HUDEP-2 (cell line): Measurements from ENCODE around the gene PRPF6.

Experiments
- DNase-seq, 76 experiments: peaks; one replicate each; lab custom pipeline; 2025; ENCODE audit not compliant: unreplicated experiment in 76 of 76; lab: John Stamatoyannopoulos, UW

Gene PRPF6

DNA sequence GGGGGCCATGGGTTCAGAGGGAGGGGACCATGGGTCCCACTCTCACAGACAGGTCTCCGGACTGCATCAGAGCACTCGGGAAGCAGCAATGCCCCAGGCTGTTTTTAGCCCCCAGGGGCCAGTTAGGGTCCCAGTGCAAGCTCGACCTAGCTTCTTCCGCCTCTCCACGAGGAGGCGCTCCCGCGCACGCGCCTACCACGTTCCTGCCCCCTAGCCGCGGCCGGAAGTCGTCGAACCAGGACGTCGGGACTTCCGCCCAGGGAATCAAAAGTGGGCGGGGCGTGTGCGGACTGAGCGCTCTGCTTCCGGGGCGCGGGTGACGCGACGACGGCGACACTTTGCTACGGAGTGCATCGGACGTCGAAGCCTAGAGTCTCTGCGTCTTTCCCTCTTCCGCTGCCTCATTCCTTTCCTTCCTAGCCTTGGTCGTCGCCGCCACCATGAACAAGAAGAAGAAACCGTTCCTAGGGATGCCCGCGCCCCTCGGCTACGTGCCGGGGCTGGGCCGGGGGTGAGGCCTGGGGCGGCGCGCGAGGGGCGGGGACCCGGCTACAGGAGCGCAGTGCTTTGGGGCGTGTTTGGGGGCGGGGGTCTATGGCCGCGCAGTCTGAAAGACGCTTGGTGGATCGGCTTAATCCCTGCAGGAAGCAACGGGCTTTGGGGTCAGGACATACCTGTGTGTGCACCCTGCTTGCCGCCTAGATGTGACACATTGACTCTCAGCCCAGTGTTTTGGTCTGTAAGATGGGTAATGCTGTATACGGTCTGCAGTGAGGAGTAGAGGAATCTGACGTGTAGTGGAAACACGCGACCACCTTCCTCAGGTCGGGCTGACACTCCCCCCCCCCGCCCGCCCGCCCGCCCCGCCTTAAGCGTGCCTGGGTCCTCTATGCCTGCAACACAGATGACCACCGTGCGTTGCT, at the start of gene PRPF6:
Gene PRPF6, plus strand, starts transcription at position 327 of the 923 bp plus-strand sequence. Its CDS starts 114 bp downstream, at position 441.
- DNase-seq, result peak in 73 of 76 experiments; percentile 42 to 98 (median 91)

DNA sequence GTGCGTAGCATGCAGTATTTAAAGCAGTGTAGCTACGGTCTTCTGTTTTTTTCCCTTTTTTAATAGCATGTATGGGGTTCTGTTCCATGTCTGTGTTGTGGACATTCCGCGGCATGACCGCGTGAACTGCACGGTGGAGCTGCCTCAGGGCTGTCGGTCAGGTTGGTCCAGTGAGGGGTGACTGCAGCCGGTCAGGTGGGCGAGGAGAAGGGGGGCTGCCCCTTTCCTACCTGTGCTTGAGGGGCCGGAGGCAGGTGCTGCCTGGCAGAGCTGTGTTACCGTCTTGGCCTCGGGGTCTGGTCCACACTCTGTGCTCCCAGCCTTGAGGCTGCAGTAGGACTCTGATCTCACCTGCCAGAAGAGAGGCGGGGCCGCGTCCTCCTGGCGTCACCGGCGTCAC, 49.2 kb upstream of the PRPF6 start:
- DNase-seq, result no peak

GRCh38 chr20:63932606-63933160, 48.2 kb upstream of the PRPF6 start:
- DNase-seq, result no peak

- no peak for DNase-seq
Observed at GRCh38 chr20:63933646-63934045, 47.3 kb upstream of the PRPF6 start.

GRCh38 chr20:63934271-63935068, 46.5 kb upstream of the PRPF6 start:
- no peak for DNase-seq

- DNase-seq, result no peak
Observed at GRCh38 chr20:63935447-63935846, 45.5 kb upstream of the PRPF6 start.

- DNase-seq, result no peak
Observed at GRCh38 chr20:63937596-63937995, 43.3 kb upstream of the PRPF6 start.

GRCh38 chr20:63939061-63939935, 41.6 kb upstream of the PRPF6 start:
- no peak for DNase-seq

DNA sequence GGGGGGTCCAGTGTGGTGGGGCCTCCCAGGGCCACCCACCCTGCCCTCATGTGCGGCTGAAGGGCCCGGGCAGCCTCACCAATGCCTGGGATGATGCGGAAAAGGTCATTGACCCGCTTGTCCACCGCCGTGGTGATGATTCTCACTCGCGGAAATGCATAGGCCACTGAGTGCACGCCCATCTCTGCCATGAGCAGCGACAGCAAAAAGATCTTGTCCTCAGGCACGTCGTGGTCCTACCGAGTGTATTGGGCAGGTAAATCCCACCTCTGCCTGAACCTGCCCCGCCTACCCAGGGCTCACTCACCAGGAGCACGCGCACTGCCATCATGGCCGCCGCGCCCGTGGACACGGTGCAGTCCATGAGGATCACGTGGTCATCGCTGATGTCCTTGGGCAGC, 40.9 kb upstream of the PRPF6 start:
- no peak for DNase-seq

DNA sequence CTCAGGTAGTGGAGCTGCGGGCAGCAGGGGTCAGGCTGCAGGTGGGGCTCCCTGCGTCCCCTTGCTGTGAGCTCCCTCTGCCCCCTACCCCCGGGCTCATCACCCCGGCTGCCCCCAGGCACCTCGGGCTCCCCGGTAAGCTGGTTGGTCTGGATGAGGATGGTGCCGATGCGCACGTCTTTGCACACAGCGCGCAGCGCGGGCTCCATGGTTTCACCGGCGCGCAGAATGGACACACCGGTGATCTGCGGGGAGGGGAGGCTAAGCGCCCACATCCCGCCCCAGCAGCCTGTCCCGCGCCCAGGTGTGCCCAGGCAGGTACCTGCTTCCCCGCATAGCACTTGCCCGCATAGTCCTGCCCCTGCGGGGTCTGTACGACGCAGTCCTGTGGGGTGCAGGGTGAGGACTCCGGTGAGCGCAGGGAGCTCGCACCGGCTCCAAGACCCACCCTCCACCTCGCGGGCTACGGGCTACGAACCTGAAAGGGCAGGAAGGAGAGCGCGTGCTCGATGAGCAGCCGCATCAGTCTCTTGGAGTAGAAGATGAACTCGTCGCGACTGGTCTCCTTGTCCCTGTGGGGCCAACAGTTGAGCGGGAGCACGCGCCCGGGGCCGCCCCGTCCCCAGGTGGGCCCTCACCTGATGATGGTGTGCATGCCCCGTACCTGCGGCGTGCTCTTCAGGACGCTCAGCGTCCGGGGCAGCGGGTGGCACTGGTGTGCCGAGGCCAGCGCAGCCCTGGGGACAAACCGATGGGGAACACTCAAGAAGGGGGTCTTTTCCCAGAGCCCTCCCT, 40.3 kb upstream of the PRPF6 start:
- DNase-seq, result no peak

- peak in 64 of 76 experiments; percentile 2 to 82 (median 51) for DNase-seq
Observed at GRCh38 chr20:63941282-63942081, 39.5 kb upstream of the PRPF6 start.

DNA sequence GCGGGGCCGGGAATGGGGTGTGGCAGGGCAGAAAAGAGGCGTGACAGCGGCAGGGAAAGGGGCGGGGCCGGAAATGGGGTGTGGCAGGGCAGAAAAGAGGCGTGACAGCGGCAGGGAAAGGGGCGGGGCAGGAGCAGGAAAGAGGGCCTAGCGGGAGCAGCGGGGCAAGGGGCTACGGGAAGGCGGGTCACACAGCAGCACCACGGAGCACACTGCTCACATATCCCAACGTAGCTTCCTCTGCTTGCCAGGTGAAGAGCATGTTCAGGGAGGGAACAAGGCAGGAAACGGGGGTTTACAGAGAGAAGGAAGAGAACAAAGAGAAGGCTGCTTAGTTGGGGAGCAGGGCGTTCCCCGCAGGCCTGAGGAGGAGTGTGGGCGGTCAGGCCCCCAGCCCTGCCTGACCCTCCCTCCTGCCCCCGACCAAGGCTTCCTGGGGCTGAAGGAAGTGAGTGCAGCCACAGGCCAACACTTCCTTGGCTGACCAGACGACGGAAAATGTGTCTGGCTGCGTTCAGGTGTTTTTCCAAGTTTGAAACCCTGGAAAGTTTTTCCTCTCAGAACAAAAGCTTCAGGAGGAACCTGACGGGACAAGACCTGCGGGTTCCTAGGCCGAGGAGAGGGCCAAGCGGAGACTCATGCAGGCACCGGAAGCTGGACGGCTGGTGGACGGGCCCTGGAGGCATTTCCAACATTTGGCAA, 38.5 kb upstream of the PRPF6 start:
- DNase-seq, result peak in 58 of 76 experiments; percentile 9 to 90 (median 64)

DNA sequence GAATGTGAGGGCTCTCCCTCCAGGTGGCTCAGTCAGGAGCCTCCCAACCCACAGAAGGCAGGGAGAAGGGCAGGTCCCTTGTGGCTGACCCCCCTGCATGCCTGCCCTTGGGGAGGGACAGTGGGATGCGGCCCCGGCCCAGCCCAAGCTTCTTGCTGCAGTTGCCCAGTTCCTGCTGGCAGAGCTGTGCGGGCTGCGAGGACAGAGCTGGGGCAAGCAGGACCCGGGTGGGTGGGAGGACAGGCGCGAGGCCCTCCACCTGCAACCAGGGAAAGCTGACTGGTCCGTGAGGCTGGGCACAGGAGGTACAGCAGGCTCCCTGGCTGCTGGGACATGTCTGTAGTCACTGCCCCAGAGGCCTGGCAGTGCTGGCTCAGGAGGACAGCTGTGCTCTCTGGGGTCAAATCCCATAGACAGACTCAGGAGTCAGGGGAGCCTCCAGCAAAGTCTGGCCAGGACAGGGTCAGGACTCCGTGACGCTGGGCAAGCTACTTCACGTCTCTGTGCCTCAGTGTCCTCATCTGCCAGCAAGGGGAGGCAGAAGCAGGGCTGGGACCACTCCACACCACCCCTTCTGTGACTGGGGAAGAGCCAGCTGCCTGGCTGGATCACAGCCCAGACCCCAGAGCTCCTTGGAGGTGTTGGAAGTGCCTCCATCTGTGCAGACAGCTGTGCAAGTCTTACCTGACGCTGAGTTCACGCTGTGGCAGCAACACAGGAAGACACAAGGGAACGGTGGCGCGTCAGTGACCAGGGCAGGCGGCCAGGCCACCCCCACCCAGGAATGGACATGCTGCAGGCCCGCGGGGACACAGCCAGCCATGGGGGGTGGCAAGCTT, 37.7 kb upstream of the PRPF6 start:
- no peak for DNase-seq

- DNase-seq, result no peak
Observed at GRCh38 chr20:63943808-63944077, 37.2 kb upstream of the PRPF6 start.

GRCh38 chr20:63944078-63944941, 36.6 kb upstream of the PRPF6 start:
- no peak for DNase-seq

- DNase-seq, result no peak
Observed at GRCh38 chr20:63945031-63945658, 35.8 kb upstream of the PRPF6 start.
